ENCODE results near the gene OR6C3.
"Not testable (repeated sequence)": the region's sequence is repeated elsewhere in the genome, so short reads cannot be mapped to it uniquely, and the experiment has no call there.

OR6C3 gene

DNA sequence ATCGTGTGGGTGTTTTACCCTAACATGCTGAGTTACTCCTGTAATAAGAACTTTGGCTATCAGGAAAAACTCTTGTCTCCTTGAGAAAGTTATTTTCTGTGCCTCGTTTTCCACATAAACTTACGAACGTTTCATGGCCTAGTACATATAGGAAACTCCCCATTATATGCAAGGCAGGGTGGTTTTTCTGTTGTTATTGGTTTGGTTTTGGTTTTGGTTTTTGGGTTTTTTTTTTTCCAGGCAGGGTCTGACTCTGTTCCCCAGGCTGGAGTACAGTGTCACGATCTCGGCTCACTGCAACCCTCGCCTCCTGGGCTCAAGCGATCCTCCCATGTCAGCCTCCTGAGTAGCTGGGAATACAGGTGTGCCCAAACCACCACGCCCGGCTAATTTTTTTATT is 5.5 kb downstream of the OR6C3 start:
- in situ Hi-C loops (cut with HindIII; ENCODE audit: low sequenced_read_pairs): no loop called here
- TF ChIP-seq, protein P1, sequence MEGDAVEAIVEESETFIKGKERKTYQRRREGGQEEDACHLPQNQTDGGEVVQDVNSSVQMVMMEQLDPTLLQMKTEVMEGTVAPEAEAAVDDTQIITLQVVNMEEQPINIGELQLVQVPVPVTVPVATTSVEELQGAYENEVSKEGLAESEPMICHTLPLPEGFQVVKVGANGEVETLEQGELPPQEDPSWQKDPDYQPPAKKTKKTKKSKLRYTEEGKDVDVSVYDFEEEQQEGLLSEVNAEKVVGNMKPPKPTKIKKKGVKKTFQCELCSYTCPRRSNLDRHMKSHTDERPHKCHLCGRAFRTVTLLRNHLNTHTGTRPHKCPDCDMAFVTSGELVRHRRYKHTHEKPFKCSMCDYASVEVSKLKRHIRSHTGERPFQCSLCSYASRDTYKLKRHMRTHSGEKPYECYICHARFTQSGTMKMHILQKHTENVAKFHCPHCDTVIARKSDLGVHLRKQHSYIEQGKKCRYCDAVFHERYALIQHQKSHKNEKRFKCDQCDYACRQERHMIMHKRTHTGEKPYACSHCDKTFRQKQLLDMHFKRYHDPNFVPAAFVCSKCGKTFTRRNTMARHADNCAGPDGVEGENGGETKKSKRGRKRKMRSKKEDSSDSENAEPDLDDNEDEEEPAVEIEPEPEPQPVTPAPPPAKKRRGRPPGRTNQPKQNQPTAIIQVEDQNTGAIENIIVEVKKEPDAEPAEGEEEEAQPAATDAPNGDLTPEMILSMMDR (IDR thresholded peaks at IDR 0.05; ENCODE audit: low read depth, low read length, missing control alignments): no peak
- no peak overlapping the region for H3K4me3 ChIP-seq (ENCODE audit: low read depth, low read length)
- no peak for DNase-seq (ENCODE audit: low read depth)

DNA sequence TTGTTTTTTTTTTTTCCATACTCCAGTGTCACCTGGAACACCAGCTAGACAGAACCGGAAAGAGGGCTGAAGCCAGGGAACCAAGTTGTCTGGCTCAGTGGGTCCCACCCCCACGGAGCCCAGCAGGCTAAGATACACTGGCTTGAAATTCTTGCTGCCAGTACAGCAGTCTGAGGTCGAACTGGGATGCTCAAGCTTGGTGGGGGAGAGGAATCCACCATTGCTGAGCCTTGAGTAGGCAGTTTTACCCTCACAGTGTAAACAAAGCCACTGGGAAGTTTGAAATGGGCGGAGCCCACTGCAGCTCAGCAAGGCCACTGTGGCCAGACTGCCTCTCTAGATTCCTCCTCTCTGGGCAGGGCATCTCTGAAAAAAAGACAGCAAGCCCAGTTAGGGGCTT is 24.8 kb downstream of the OR6C3 start:
- in situ Hi-C loops (cut with HindIII; ENCODE audit: low sequenced_read_pairs); DNase-seq (ENCODE audit: low read depth); H3K4me3 ChIP-seq (ENCODE audit: low read depth, low read length): not testable (repeated sequence)

DNA sequence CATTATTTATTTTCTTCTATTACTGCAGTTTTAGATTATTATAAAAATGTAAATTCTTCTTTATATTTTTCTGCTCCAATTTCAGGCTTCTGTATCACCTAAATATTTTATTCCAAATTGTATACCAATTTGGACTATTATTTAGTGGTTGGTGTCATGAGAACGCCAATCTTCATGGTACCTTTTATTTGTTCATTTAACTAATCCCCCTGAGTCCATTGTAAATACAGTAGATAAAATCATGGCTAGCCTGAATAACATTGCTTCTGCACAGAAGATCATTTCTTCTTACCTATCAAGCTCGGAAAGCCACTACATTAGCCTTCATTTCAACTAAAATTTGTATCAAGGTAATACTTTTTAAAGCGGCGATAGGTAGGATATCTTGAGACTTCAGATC is 32.1 kb downstream of the OR6C3 start, which contains the start of gene OR6C75:
OR6C75 (plus strand) TSS at position 301 of the 400 bp plus-strand sequence. CDS start 2,136 bp downstream, outside the sequence.
- in situ Hi-C loops (cut with HindIII; ENCODE audit: low sequenced_read_pairs): no loop called here

DNA sequence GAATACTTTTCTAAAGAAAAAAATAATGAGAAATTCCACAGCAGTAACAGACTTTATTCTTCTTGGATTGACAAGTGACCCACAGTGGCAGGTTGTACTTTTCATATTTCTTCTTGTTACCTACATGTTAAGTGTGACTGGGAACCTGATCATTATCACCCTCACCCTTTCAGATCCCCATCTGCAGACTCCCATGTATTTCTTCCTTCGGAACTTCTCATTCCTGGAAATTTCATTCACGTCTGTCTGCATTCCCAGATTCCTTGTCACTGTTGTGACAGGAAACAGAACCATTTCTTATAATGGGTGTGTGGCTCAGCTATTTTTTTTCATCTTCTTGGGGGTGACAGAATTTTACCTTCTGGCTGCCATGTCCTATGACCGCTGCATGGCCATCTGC is 34.5 kb downstream of the OR6C3 start:
- in situ Hi-C loops (cut with HindIII; ENCODE audit: low sequenced_read_pairs): no loop called here
- no peak for DNase-seq (ENCODE audit: low read depth)
- H3K4me3 ChIP-seq (ENCODE audit: low read depth, low read length): no peak overlapping the region
- TF ChIP-seq, protein P1 (IDR thresholded peaks at IDR 0.05; ENCODE audit: low read depth, low read length, missing control alignments): no peak

More for the DNA sequence above, 32.1 kb downstream of the OR6C3 start, which contains the start of gene OR6C75:
- TF ChIP-seq, protein P1 (IDR thresholded peaks at IDR 0.05; ENCODE audit: low read depth, low read length, missing control alignments): no peak
- H3K4me3 ChIP-seq (ENCODE audit: low read depth, low read length): no peak within 1 kb of the TSS
- no peak for DNase-seq (ENCODE audit: low read depth)

DNA sequence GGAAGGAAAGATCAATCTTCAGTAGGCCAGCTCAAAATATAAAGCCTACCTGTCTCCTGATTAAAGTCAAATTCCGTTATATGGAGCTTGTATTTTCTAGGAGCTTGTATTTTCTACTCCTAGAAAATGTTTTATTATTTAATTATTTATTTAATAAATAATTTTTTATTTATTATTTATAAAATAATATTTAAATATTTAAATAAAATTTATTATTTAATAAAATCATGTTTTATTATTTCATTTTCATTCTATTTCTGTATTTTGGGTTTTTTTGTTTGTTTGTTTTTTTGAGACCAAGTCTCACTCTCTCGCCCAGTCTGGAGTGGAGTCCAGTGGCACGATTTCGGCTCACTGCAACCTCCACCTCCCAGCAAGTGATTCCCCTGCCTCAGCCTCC is 42.0 kb downstream of the OR6C3 start:
- TF ChIP-seq, protein P1 (IDR thresholded peaks at IDR 0.05; ENCODE audit: low read depth, low read length, missing control alignments): no peak
- in situ Hi-C loops (cut with HindIII; ENCODE audit: low sequenced_read_pairs): no loop called here
- no peak for DNase-seq (ENCODE audit: low read depth)
- no peak overlapping the region for H3K4me3 ChIP-seq (ENCODE audit: low read depth, low read length)
